ENCODE data around the gene PODN.

The PODN gene

DNA sequence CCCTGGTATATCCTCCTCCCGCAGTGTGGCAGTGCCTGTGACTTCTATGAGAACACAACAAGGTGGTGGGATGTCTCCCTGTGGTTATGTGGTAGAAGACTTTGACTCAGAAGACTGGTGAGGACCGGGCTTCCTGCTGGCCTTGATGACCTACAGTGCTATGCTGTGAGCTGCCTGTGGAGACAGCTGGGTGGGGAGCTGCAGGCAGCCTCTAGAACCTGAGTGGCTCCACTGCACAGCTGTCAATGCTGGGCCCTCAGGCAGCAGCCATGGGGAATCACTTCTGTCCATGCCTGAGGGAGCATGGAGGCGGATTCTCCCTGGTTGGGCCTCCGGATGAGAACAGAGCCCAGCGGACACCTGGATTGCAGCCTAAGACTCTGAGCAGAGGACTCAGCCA, 65.5 kb downstream of the PODN start:
- H3K27me3 ChIP-seq (ENCODE audit: control insufficient read depth, insufficient read depth, low read length) = no peaks in the 10 kb centered on the region
- no peak overlapping the region for H3K4me2 ChIP-seq (ENCODE audit: low read length)
- H3K36me3 ChIP-seq (ENCODE audit: control insufficient read depth, insufficient read depth, low read length) = no peaks in the 10 kb centered on the region
- H3K9me3 ChIP-seq (ENCODE audit: control insufficient read depth, low read length) = no peaks in the 10 kb centered on the region
- H3K9ac ChIP-seq = no peak overlapping the region
- no peaks in the 10 kb centered on the region for H3K4me1 ChIP-seq
- H3K79me2 ChIP-seq = no peaks in the 10 kb centered on the region
- H3K4me3 ChIP-seq (ENCODE audit: low read depth, low read length) = no peak overlapping the region
- TF ChIP-seq, protein P1, sequence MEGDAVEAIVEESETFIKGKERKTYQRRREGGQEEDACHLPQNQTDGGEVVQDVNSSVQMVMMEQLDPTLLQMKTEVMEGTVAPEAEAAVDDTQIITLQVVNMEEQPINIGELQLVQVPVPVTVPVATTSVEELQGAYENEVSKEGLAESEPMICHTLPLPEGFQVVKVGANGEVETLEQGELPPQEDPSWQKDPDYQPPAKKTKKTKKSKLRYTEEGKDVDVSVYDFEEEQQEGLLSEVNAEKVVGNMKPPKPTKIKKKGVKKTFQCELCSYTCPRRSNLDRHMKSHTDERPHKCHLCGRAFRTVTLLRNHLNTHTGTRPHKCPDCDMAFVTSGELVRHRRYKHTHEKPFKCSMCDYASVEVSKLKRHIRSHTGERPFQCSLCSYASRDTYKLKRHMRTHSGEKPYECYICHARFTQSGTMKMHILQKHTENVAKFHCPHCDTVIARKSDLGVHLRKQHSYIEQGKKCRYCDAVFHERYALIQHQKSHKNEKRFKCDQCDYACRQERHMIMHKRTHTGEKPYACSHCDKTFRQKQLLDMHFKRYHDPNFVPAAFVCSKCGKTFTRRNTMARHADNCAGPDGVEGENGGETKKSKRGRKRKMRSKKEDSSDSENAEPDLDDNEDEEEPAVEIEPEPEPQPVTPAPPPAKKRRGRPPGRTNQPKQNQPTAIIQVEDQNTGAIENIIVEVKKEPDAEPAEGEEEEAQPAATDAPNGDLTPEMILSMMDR (IDR thresholded peaks at IDR 0.05) = no peak
- no peak overlapping the region for H3K27ac ChIP-seq
- H2AFZ ChIP-seq = no peak overlapping the region

DNA sequence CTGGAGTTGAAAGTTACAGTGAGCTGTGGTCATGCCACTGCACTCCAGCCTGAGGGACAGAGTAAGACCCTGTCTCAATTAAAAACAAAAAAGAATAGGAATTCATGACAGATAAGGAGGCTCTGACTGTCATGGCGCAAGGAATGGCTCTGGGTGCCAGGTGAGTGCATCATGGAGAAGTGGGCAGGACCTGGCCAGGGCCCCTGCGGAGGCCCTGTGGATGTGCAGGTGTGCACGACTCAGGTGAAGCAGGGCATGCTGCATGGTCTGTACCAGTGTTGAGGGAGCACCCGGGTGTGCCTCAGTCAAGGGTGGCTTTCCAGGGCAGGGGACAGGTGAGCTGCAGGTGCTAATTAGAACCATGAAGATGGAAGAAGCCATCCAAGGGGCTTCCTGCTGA, 66.4 kb downstream of the PODN start:
- Histone ChIP-seq H3K79me2 (no peaks in the 10 kb centered on the region), H3K9ac (no peak overlapping the region), H3K4me3 (ENCODE audit: low read depth, low read length) (no peak overlapping the region), H3K9me3 (ENCODE audit: control insufficient read depth, low read length) (no peaks in the 10 kb centered on the region), H2AFZ (no peak overlapping the region), H3K36me3 (ENCODE audit: control insufficient read depth, insufficient read depth, low read length) (no peaks in the 10 kb centered on the region), H3K27me3 (ENCODE audit: control insufficient read depth, insufficient read depth, low read length) (no peaks in the 10 kb centered on the region), H3K27ac (no peak overlapping the region), H3K4me1 (no peaks in the 10 kb centered on the region), H3K4me2 (ENCODE audit: low read length) (no peak overlapping the region)
- TF ChIP-seq, protein P1 (IDR thresholded peaks at IDR 0.05) = no peak

DNA sequence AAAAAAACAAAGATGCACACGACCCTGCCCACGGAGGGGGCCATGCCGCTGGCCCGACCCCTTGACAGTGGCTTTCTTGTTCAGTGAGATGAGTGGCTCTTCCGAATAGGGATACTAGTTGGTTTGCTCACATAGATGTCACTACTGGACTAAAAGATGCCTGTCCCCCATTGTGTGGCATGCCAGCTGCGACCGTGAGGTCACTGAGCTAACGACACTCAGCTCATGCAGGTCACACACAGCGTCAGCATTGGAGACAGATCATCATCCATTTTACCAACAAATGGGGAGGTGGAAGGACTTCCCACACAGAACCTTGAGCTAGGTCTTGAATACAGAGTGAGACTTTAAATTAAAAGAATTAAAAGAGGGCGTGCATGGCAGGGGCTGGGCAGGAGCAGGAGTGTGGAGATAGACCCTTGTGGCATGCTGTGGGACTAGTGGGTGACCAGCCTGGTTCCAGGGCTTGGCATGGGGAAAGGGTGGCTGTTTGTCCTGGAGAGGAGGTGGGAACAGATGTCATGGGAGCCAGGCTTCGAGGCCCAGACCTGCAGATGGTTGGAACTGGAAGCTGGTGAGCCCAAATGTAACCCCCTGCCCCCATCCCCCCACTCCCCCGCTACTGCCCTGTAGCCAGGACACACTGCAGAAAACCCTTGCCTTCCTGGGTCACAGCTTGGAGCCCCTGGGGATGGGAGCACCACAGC, 68.0 kb downstream of the PODN start:
- no peaks in the 10 kb centered on the region for H3K4me1 ChIP-seq
- no peak overlapping the region for H3K4me2 ChIP-seq (ENCODE audit: low read length)
- H3K9ac ChIP-seq = no peak overlapping the region
- H3K79me2 ChIP-seq = no peaks in the 10 kb centered on the region
- H2AFZ ChIP-seq = no peak overlapping the region
- no peaks in the 10 kb centered on the region for H3K9me3 ChIP-seq (ENCODE audit: control insufficient read depth, low read length)
- H3K4me3 ChIP-seq (ENCODE audit: low read depth, low read length) = no peak overlapping the region
- H3K27ac ChIP-seq = no peak overlapping the region
- no peaks in the 10 kb centered on the region for H3K27me3 ChIP-seq (ENCODE audit: control insufficient read depth, insufficient read depth, low read length)
- no peaks in the 10 kb centered on the region for H3K36me3 ChIP-seq (ENCODE audit: control insufficient read depth, insufficient read depth, low read length)
- TF ChIP-seq, protein P1 (IDR thresholded peaks at IDR 0.05) = no peak

DNA sequence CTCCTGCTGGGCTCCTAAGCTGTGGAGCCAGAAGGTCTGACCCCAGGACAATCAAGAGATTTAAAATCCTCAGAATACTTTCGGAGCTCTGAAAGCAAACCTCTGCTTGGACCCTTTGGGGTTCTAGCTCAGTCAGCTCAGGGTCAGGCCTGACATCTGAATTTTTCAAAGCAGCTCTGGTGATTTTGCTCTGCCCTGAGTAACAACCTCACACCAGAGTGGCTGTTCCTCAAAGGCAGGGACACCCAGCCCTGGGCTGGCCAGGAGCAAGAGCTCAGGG, 68.5 kb downstream of the PODN start:
- Histone ChIP-seq H3K27ac (no peak overlapping the region), H3K4me1 (no peaks in the 10 kb centered on the region), H3K4me2 (ENCODE audit: low read length) (no peak overlapping the region), H3K9ac (no peak overlapping the region), H3K79me2 (no peaks in the 10 kb centered on the region), H3K27me3 (ENCODE audit: control insufficient read depth, insufficient read depth, low read length) (no peaks in the 10 kb centered on the region), H3K9me3 (ENCODE audit: control insufficient read depth, low read length) (no peaks in the 10 kb centered on the region), H3K36me3 (ENCODE audit: control insufficient read depth, insufficient read depth, low read length) (no peaks in the 10 kb centered on the region), H3K4me3 (ENCODE audit: low read depth, low read length) (no peak overlapping the region), H2AFZ (no peak overlapping the region)
- TF ChIP-seq, protein P1 (IDR thresholded peaks at IDR 0.05) = no peak

DNA sequence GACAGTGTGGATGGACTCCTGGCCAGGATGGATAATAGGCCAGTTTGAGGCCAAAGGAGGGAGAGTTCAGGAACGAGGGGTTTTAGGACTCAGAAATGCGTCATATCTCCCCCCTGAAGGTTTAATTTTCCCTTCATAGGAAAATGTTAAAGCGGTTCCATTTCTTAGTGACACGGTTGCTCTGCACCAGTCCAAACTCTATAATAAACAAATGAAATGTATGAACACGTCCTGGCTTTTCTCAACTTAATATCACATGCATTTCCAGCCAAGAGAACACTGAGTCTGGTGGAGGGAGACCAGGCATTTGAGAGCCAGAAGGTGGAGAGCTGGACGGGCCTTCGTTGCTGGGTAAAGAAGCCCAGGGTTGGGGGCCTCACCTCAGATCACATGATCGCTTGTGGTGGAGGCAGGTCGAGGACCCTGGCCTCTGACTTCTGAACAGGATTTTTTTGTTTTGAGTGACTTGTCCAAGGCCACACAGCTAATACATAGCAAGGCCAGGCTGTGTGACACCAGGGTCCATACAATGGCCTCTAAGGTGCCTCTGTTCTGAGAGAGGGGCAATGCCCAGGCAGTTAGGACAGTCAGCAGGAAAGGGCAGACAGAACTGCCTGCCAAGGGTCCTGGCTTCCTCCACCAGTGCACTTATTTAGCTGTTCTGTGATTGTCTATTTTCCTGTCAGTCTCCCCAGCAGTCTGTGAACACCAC, 69.0 kb downstream of the PODN start:
- Histone ChIP-seq H3K4me2 (ENCODE audit: low read length) (no peak overlapping the region), H3K36me3 (ENCODE audit: control insufficient read depth, insufficient read depth, low read length) (no peaks in the 10 kb centered on the region), H3K27ac (no peak overlapping the region), H2AFZ (no peak overlapping the region), H3K79me2 (no peaks in the 10 kb centered on the region), H3K4me1 (no peaks in the 10 kb centered on the region), H3K9me3 (ENCODE audit: control insufficient read depth, low read length) (no peaks in the 10 kb centered on the region), H3K9ac (no peak overlapping the region), H3K4me3 (ENCODE audit: low read depth, low read length) (no peak overlapping the region), H3K27me3 (ENCODE audit: control insufficient read depth, insufficient read depth, low read length) (no peaks in the 10 kb centered on the region)
- TF ChIP-seq, protein P1 (IDR thresholded peaks at IDR 0.05) = no peak

All from parathyroid adenoma (tissue), 2 donors.